Activated naive CD4-positive, alpha-beta T cell treated with anti-CD3 and anti-CD28 coated beads, Interleukin-2, amount 50 U/mL, for 72 hours (primary cell): ENCODE results near the gene ARID4A. TPM values are rescaled to one million over a fixed set of nuclear protein-coding genes. Genes with fewer than 3 reads are reported as not detected.

Experiments used
- ATAC-seq, 2 donors: fragments of 150-1000 bp; cut with Tn5 transposase; 2 replicates each; pipeline ENCODE4 v1.10.0; 2021; ENCODE audit warnings: mild to moderate bottlenecking in 2 of 2, moderate library complexity in 2 of 2
- DNase-seq, 2 donors: peaks; one replicate each; pipeline ENCODE4 v3.0.0; 2021 to 2022; ENCODE audit warnings: low spot score in 2 of 2
- H3K27ac Mint-ChIP-seq, 2 donors: one replicate each; pipeline ENCODE4 v1.8.0; 2022; ENCODE audit warnings: mild to moderate bottlenecking in 2 of 2, mixed read lengths in 2 of 2
- H3K36me3 Mint-ChIP-seq, 2 donors: one replicate each; pipeline ENCODE4 v1.8.0; 2022; ENCODE audit warnings: mixed read lengths in 2 of 2
- H3K9me3 Mint-ChIP-seq, 2 donors: one replicate each; pipeline ENCODE4 v1.8.0; 2022; ENCODE audit warnings: mixed read lengths in 2 of 2
- total RNA-seq, 2 donors: library from RNA; stranded (reverse); gene quantifications; one replicate each; pipeline ENCODE4 v1.2.3, GENCODE V29; 2022

ARID4A gene
- total RNA-seq, 2 donors from 2014 or later: 27.3 to 30.4 TPM

DNA sequence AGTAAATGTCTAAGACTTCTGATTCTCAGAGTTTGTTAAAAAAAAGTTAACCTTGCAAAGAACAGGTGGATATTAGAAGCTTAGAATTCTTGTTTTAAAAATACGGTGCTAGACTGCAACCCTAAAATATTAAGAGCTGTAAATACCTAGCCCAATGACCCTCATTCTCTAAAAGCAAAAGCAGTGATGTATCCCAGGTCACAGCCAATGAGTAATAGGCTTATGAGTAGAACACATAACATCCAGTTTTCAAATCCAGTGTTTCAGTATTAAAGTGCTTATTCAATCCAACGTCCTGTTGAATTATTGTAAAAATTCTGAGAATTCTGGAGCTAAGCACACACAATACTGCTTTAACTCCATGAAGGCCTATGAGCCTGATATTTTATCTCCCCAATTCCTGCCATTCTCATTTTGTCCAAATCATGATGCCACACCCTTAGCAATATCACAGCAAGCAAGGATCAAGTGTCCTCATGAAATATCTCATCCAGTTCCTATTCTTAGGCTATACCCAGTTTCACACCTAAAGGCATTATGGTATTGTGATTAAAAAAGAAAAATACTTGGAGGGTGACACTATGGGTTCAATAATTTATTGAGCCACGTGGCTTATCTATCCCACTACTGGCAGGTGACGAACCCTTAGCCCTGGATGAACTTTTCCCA is 15.3 kb upstream of the ARID4A start:
- Mint-ChIP-seq H3K9me3 (no peaks in the 10 kb centered on the region), H3K27ac (peak overlapping the region in 1 of 2 donors; percentile 19), H3K36me3 (peaks cover 19 to 56% of the 10 kb centered on the region in 2 donors)
- no peak for ATAC-seq
- DNase-seq: no peak

DNA sequence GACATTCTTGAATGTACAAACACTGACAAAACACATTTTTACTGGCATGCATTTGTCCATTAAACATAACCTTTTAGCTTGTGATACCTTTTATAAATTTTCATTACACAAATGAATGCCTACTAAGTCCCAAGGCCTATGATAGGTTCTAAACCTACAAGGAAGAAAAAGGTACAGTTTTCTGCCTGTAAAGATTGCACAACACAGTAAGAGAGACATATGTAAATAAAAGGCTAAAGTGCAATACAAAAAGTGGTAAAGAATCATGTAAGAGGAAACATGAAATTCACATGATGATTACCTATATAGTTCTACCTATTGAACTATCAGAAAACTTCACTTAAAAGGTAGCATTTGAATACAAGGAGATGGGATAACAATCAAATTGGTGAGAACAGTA is 14.6 kb upstream of the ARID4A start:
- Mint-ChIP-seq H3K27ac (no peak overlapping the region), H3K9me3 (no peaks in the 10 kb centered on the region), H3K36me3 (peaks cover 25 to 61% of the 10 kb centered on the region in 2 donors)
- ATAC-seq (no peak), DNase-seq (no peak)

DNA sequence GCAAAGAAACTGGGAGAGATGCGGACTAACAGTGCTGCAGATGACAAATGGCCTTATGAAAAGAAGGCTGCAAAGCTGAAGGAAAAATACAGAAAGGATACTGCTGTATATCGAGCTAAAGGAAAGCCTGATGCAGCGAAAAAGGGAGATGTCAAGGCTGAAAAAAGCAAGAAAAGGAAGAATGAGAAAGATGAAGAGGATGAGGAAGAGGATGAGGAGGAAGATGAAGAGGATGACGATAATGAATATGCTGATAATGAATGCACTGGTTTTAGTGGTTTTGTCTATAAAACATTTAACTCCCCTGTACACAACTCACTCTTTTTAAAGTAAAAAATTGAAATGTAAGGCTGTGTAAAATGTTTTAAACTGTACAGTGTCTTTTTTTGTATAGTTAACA is 13.2 kb upstream of the ARID4A start:
- no peaks in the 10 kb centered on the region for H3K9me3 Mint-ChIP-seq
- DNase-seq (no peak), ATAC-seq (no peak)
- H3K27ac Mint-ChIP-seq: peak overlapping the region in 1 of 2 donors; percentile 17
- H3K36me3 Mint-ChIP-seq: peaks cover 31 to 57% of the 10 kb centered on the region in 2 donors

DNA sequence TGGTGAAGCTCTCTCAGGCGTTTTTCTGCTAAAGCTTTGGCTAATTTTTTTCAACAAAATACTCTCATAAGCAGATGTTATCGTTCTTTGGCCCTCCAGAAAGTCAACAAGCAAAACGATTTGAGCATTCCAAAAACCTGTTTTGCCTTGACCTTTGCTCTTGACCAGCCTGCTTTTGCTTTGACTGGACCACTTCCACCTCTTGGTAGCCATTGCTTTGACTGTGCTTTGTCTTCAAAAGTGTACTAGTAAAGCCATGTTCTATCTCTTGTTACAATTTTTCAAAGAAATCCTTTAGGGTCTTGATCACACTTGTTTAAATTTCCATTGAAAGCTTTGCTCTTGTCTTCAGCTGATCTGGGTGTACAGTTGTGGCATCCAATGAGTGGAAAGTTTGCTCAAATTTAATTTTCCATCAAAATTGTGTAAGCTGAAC is 10.7 kb upstream of the ARID4A start:
- Mint-ChIP-seq H3K27ac (peak overlapping the region; percentile 64 to 81), H3K9me3 (no peaks in the 10 kb centered on the region), H3K36me3 (peaks cover 29 to 57% of the 10 kb centered on the region in 2 donors)
- no peak for ATAC-seq
- DNase-seq: no peak

DNA sequence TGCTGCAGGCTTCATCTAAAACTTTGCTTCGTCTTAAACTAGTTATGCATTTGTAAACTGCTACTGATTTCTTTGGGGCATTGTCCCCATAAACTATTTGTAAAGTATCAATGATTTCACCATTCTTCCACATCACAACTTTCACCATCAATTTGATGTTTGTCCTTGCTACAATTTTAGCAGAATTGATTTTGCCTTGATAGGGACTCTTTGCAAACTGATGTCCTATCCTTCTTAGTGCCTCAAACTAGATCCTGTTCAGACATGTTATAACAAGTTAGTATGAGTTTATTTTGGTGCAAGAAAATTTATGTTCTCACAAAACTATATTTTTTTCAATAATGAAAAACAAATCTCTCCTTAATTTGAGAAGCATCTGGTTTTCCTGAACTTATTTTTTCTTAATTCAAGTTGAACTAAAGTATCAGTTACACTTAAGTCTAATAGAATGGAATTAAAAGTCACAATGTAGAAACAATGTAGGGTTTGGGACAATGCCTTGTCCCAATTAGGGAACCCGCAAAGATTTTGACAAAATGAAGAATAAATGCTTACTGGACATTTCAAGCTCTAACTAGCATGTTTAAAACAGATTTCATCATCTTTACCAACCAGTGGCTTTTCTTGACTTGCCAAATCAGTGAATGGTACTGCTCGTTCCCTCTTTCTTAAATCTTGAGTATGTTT is 10.1 kb upstream of the ARID4A start:
- peaks cover 29 to 52% of the 10 kb centered on the region in 2 donors for H3K36me3 Mint-ChIP-seq
- H3K9me3 Mint-ChIP-seq: no peaks in the 10 kb centered on the region
- no peak for ATAC-seq
- peak overlapping the region; percentile 64 to 81 for H3K27ac Mint-ChIP-seq
- no peak for DNase-seq

DNA sequence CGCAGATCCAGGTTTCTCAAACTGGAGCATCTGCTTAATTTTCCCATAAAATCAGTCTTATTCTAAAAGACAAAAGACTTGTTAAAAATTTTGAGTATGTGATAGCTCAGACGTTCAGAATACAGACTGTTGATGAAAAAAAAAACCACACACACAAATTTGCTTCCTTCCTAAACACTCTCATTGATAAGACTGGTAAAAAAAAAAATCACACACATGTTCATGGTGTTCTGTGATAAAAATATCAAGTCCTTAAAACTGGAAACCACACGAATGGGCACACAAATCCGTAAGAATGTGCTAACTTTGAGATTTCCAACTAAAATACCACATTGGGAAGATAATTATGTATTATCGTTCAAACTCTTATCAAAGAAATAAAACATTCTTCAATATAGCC is 6.7 kb upstream of the ARID4A start:
- no peak for ATAC-seq
- peak overlapping the region in 1 of 2 donors; percentile 44 for H3K27ac Mint-ChIP-seq
- no peaks in the 10 kb centered on the region for H3K9me3 Mint-ChIP-seq
- no peak for DNase-seq
- peaks cover 36 to 48% of the 10 kb centered on the region in 2 donors for H3K36me3 Mint-ChIP-seq

DNA sequence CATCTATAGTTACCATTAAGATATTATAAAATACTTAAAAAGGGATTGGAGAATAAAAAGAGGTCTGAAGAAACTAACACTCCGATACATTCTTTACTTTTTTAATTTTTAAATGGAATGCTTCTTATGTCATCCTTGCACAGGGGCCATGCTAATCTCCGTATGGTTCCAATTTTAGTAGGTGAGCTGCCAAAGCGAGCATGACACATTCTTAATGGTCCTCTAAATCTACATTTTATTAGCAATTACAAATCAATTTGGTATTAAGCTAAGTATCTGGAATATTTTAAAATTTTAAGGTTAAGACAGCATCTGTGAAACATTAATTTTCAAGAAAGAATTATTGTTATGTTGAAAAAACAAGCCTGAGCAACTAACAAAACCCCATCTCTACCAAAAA is 6.2 kb upstream of the ARID4A start:
- Mint-ChIP-seq H3K27ac (no peak overlapping the region), H3K9me3 (no peaks in the 10 kb centered on the region), H3K36me3 (peaks cover 36 to 48% of the 10 kb centered on the region in 2 donors)
- ATAC-seq (no peak), DNase-seq (no peak)

DNA sequence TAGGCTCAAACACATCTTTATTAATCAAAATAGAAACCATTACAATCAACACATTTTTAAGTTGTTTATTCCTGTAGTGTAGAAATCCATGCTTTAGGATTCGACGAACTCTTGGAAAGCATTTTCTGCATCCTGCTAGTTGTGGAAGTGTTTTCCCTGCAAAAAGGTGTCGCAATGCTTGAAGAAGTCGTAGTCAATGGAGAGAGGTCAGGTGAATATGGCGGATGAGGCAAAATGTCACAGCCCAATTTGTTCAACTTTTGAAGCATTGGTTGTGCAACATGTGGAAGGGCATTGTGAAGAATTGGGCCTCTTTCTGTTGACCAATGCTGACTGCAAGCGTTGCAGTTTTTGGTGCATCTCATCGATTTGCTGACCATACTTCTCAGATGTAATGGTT is 4.2 kb upstream of the ARID4A start:
- DNase-seq: no peak
- H3K9me3 Mint-ChIP-seq: no peaks in the 10 kb centered on the region
- H3K27ac Mint-ChIP-seq: peak overlapping the region in 1 of 2 donors; percentile 65
- H3K36me3 Mint-ChIP-seq: peaks cover 21 to 31% of the 10 kb centered on the region in 2 donors
- ATAC-seq: no peak

DNA sequence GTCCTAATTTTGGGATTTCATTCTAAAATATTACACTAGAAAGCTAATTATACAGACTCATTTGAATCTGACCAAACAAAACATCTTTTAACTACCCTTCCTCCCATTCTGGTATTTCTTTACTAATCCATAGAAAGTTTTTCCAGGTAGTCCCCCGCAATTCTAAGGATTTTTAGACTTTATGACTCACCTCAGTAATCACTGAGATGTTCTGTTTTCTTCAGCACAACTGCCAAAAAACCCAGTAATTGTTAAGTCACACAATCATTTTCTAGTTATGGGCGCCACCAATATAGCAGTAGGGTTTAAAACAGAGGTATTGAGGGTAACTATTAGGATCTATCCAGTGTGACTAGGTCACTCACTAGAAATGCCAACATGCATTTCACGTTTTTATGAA is 1.6 kb upstream of the ARID4A start:
- Mint-ChIP-seq H3K9me3 (no peaks in the 10 kb centered on the region), H3K27ac (no peak overlapping the region), H3K36me3 (peaks cover 21 to 27% of the 10 kb centered on the region in 2 donors)
- DNase-seq (no peak), ATAC-seq (no peak)

DNA sequence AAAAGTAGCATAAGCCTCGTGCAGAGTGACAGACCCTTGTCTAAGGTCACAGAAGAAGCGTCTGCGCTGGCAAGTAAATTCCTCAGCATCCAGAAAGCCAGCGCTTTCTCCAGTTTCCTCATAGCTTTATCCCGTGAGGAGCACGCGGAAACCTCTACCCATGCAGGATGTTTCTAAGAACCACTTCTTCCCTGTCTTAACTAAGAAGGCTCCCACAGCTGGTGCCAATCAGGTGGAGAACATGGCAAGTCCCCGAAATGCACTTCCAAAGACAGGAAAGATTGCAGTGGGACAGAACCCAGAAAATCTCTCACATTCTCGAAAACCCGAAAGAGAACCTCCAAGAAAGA is 968 bp upstream of the ARID4A start:
- Mint-ChIP-seq H3K9me3 (no peaks in the 10 kb centered on the region), H3K36me3 (peaks cover 21 to 26% of the 10 kb centered on the region in 2 donors), H3K27ac (no peak overlapping the region)
- no peak for DNase-seq
- no peak for ATAC-seq

DNA sequence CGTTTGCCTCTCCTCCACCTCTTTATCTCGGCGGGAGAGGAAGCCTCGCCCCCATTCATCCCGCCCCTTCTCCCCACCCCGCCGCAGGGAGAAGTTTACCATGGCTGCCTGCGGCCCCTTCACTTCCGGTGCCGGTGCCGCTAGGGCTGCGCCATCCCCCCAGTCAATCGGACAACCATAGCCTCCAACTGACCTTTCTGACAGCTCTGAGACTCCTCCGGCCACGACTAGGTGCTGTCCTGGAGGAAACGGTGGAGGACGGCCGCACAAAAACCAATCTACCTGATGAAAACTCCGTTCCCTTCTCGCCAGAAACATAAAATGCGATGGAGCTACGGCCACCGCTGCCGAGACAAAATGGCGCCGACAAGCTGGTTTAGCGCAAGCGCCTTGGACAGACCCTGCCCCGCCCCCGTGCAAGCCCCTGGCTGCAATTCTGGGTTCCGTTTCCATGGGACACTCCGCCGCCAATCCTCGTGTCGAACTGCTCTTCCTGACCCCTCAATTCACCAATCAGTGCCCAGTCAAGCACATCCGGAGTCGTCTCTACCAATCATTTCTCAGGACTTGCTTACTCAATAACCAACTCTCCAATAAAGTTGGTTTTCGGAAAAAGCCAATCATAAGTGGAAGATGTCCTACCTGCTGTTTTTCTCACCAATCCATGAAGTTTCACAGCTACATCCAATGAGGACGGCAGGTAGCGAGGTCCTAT is 436 bp upstream of the ARID4A start:
- ATAC-seq (peak; percentile 90 to 93), DNase-seq (peak; percentile 94 to 98)
- Mint-ChIP-seq H3K27ac (no peak overlapping the region), H3K36me3 (peaks cover 21 to 26% of the 10 kb centered on the region in 2 donors), H3K9me3 (no peaks in the 10 kb centered on the region)

DNA sequence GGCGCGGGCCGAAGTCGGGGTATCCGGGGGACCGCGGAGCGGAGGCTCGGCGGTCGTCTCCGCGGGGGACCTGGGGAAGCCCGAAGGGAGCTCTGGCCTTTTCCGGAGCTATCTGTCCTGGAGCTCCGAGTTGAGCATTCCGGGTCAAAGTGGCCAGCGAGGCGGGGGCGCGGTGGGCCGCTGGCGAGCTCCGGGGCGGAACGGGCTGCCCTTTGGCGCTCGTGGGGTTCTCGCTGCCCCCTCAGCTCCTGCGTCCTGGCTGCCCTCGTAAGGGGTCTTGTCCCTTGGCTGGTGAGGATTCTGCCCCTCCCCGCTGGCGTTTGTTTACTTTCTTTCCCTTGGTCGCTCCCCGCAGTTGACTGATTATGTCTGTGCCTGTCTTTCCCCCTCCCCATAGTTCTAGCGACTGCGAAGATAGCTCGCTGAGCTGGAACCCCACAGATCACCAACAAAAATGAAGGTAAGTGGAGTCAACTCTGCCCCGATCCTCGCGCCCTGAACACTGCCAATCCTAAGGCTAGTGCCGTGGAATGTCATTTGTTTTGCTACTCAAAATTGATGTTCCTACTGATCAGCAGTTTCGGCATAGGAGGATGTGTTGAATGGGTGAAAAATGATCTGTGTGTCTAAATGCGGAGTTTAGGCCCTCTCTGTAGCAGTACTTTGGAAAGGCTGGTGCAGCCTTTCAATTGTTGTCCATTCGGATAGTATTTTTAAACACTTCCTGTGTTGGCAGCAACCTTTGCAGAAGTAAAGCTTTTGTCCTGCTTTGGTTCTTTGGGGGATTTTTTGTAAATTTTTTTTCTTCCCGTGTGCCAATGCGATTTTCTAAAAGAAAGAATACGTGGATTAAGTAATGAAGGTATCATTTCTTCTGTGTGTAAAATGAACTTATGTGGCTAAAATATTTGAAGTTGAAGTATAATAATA is 1.3 kb downstream of the ARID4A start:
- Mint-ChIP-seq H3K9me3 (no peaks in the 10 kb centered on the region), H3K27ac (peak overlapping the region; percentile 81 to 98), H3K36me3 (peaks cover 13 to 24% of the 10 kb centered on the region in 2 donors)
- ATAC-seq: no peak
- peak in 1 of 2 donors; percentile 55 for DNase-seq

DNA sequence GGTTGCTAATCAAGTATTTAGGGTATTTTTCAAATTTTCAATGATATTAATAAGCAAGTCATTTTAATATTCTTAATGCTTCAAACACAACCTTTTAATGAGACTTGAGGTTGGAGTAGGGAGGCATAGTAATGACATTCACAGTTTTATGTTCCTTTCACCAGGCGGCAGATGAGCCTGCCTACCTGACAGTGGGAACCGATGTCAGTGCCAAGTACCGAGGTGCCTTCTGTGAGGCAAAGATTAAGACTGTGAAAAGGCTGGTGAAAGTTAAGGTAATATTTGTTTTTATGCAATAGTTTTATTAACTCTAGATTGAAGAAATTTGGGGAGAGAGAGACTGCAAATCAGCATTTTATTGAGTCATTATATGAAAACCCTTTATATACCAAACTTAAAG is 3.1 kb downstream of the ARID4A start:
- H3K36me3 Mint-ChIP-seq: peaks cover 5 to 18% of the 10 kb centered on the region in 2 donors
- DNase-seq (no peak), ATAC-seq (no peak)
- no peak overlapping the region for H3K27ac Mint-ChIP-seq
- no peaks in the 10 kb centered on the region for H3K9me3 Mint-ChIP-seq

DNA sequence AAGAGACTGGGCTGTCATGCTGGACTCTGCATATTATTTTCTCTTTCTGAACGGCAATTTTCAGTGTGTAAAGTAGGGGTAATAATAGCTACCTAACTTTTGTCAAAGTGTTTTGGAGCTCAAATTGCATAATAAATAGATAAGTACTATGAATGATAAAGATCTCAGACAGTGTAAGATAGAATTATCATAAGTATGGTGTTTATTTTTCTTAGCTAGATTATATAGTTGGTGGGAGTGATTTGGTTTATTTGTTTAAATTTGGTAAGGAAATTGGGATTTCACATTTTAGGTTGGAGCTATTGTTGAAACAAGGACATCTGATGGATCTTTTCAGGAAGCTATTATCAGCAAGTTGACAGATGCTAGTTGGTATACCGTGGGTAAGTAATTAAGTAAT is 7.4 kb downstream of the ARID4A start:
- Mint-ChIP-seq H3K36me3 (peaks cover 0 to 19% of the 10 kb centered on the region in 2 donors), H3K9me3 (no peaks in the 10 kb centered on the region), H3K27ac (no peak overlapping the region)
- no peak for ATAC-seq
- DNase-seq: no peak

DNA sequence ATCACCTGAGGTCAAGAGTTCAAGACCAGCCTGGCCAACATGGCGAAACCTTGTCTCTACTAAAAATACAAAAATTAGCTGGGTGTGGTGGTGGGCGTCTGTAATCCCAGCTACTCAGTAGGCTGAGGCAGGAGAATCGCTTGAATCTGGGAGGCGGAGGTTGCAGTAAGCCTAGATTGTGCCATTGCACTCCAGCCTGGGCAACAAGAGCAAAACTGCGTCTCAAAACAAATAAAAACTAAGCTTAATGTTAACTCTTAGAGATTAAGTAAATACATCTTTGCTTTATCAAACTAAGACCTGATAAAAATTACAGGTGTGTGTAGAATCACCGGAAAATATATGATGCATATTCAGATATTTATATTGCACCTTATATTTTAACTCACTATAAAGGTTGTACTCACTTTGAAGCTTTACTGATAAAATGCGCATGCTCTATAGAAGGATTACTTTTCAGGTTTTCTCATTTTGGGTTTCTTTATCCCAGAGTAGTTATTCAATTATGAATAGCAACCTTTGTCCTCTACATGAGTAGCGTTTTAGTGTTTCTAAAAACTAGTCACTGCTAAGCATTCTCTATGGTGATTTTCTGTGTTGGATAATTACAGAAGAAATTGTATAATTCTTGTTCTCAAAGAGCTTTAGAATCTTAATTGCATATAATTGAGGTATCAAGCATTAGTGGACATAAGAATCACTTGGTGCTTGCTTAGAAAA is 9.4 kb downstream of the ARID4A start:
- ATAC-seq: no peak
- peaks cover 0 to 20% of the 10 kb centered on the region in 2 donors for H3K36me3 Mint-ChIP-seq

DNA sequence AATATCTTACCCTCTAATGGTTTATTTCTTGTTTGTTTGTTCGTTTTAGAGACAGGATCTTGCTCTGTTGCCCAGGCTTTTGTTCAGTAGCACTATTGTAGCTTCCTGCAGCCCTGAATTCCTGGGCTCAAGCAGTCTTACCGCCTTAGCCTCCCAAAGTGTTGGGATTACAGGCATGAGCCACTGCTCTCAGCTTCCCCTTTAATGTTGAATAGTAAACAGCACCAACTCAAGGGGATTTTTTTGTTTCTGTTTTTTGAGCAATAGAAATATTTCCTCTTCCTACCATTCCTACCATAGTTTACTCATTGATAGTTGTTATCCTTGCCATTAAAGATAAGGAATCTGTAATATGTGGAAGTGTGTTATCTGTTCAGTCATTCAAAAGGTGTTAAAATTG is 10.7 kb downstream of the ARID4A start:
- ATAC-seq (no peak), DNase-seq (no peak)
- H3K27ac Mint-ChIP-seq: no peak overlapping the region
- H3K36me3 Mint-ChIP-seq: peaks cover 0 to 15% of the 10 kb centered on the region in 2 donors
- H3K9me3 Mint-ChIP-seq: no peaks in the 10 kb centered on the region

More for the DNA sequence above, 9.4 kb downstream of the ARID4A start:
- Mint-ChIP-seq H3K27ac (no peak overlapping the region), H3K9me3 (no peaks in the 10 kb centered on the region)
- no peak for DNase-seq
